PC-9 (cell line): ENCODE data around the gene SPATA20. TPM values are rescaled to one million over a fixed set of nuclear protein-coding genes. Genes with fewer than 3 reads are reported as not detected.

Source experiments
- Bru-seq: library from RNA; stranded (reverse); fragments of 400-500 nt; gene quantifications from one replicate; lab custom pipeline; 2021; lab: Mats Ljungman, UMichigan
- BruChase-seq, 2 experiments: library from RNA; stranded (reverse); fragments of 400-500 nt; gene quantifications; one replicate each; lab custom pipeline; 2021; lab: Mats Ljungman, UMichigan
- BruUV-seq: library from RNA; stranded (reverse); fragments of 400-500 nt; replicated peaks from 2 replicates; lab custom pipeline; 2021; lab: Mats Ljungman, UMichigan
- CTCF ChIA-PET: fragments of 300-600 bp; sonication (Branson Sonifier 250); formaldehyde crosslinking; loops from one replicate; lab custom pipeline; 2022; ENCODE audit warnings: antibody characterized with exemption; lab: Charles Lee
- POLR2A ChIA-PET: fragments of 300-600 bp; sonication (Branson Sonifier 250); formaldehyde crosslinking; loops from one replicate; lab custom pipeline; 2022; ENCODE audit warnings: antibody characterized with exemption; ENCODE audit not compliant: unreplicated experiment; lab: Charles Lee
- DNase-seq, 2 experiments: peaks; one replicate each; pipeline versions ENCODE4 v3.0.0 to v3.0.0-alpha.2; 2015 to 2022; ENCODE audit warnings: mixed read lengths in 1 of 2
- H2AFZ ChIP-seq: fragments of 200-600 bp; sonication (generic); 2 replicates; pipeline ENCODE4 v1.8.1; 2017; ENCODE audit warnings: antibody characterized with exemption
- H3F3A ChIP-seq: fragments of 200-600 bp; sonication (generic); 2 replicates; pipeline ENCODE4 v1.8.1; 2017; ENCODE audit warnings: antibody characterized with exemption, mild to moderate bottlenecking, low read depth; ENCODE audit not compliant: insufficient read depth
- H3K27ac ChIP-seq: fragments of 200-600 bp; sonication (generic); 2 replicates; pipeline ENCODE4 v1.6.1; 2016; ENCODE audit warnings: mixed run types
- H3K27me3 ChIP-seq: fragments of 200-600 bp; sonication (generic); 2 replicates; pipeline ENCODE4 v1.6.1; 2016; ENCODE audit warnings: low read depth, mixed run types; ENCODE audit not compliant: insufficient read depth
- H3K36me3 ChIP-seq: fragments of 200-600 bp; sonication (generic); 2 replicates; pipeline ENCODE4 v1.6.1; 2016; ENCODE audit warnings: low read depth, mixed run types
- H3K4me1 ChIP-seq: fragments of 200-600 bp; sonication (generic); replicated peaks from 2 replicates; pipeline ENCODE4 v1.6.1; 2016; ENCODE audit warnings: mixed run types; ENCODE audit not compliant: insufficient read depth
- H3K4me2 ChIP-seq: fragments of 200-600 bp; sonication (generic); 2 replicates; pipeline ENCODE4 v1.6.1; 2017; ENCODE audit warnings: mixed run types
- H3K4me3 ChIP-seq: fragments of 200-600 bp; sonication (generic); 2 replicates; pipeline ENCODE4 v1.6.1; 2016; ENCODE audit warnings: mixed run types
- H3K79me2 ChIP-seq: fragments of 200-600 bp; sonication (generic); 2 replicates; pipeline ENCODE4 v1.6.1; 2017; ENCODE audit warnings: low read depth, mixed run types
- H3K9me2 ChIP-seq: fragments of 200-600 bp; sonication (generic); 2 replicates; pipeline ENCODE4 v1.8.1; 2017; ENCODE audit warnings: mild to moderate bottlenecking; ENCODE audit not compliant: insufficient read depth
- H3K9me3 ChIP-seq: fragments of 200-600 bp; sonication (generic); 2 replicates; pipeline ENCODE4 v1.8.1; 2016; ENCODE audit warnings: low read depth; ENCODE audit not compliant: insufficient read depth
- H4K20me1 ChIP-seq: fragments of 200-600 bp; sonication (generic); 2 replicates; pipeline ENCODE4 v1.8.1; 2017; ENCODE audit not compliant: insufficient read depth
- CTCF ChIP-seq: fragments of 200-600 bp; sonication (generic); conservative IDR thresholded peaks from 2 replicates; pipeline ENCODE4 v1.6.1; 2017; ENCODE audit warnings: mixed run types, antibody characterized with exemption, mild to moderate bottlenecking, moderate library complexity
- EZH2 ChIP-seq: fragments of 200-600 bp; sonication (generic); IDR thresholded peaks from 2 replicates; pipeline ENCODE4 v1.8.0; 2017; ENCODE audit warnings: antibody characterized with exemption, low read depth
- intact Hi-C: fragments of 100-400 bp; cut with micrococcal nuclease; formaldehyde crosslinking; loops from one replicate; pipeline ENCODE4 v1.10.0; 2022; ENCODE audit not compliant: unreplicated experiment
- long read RNA-seq: library from polyadenylated mRNA; stranded (forward); transcript quantifications from one replicate; pipeline ENCODE4 v2.0.0, GENCODE V29; 2022
- total RNA-seq: library from RNA; stranded (reverse); gene quantifications from 2 replicates; pipeline ENCODE4 v1.2.3, GENCODE V29; 2021

SPATA20 gene
- total RNA-seq = 41.5 and 60.5 TPM in 2 replicates
- Bru-seq, nascent RNA = percentile 45 among the genes with signal in this experiment
- BruChase-seq, experiment 1, labeled RNA remaining after a 2-hour chase = percentile 55 among the genes with signal in this experiment
- BruChase-seq, experiment 2, labeled RNA remaining after a 6-hour chase = percentile 63 among the genes with signal in this experiment
- long read RNA-seq, transcript SPATA20-201 (17 exons, 2,719 nt) = minor isoform, 5 of 40 reads
- long read RNA-seq, transcript SPATA20-205 (17 exons, 2,734 nt) = major isoform, 13 of 40 reads
- long read RNA-seq, partial matches to known transcripts = 10 of 40 reads
- long read RNA-seq, other reads (novel, unspliced or antisense) = 9 of 40 reads

GRCh38 chr17:50547035-50547735, at the start of gene SPATA20:
SPATA20 (plus strand) TSS chr17:50547174; CDS start chr17:50547209, 35 bp downstream.
- BruUV-seq = no TSS peak
- POLR2A ChIA-PET = no interaction called here
- TF ChIP-seq EZH2 = no peak
- TF ChIP-seq CTCF = peak; percentile 99

GRCh38 chr17:50498021-50498874, 48.7 kb upstream of the SPATA20 start:
- Histone ChIP-seq H3F3A (peaks cover 18% of the 10 kb centered on the region; the same call in 1 of the 2 replicates), H3K27me3 (no peaks in the 10 kb centered on the region), H3K79me2 (no peaks in the 10 kb centered on the region), H4K20me1 (no peaks in the 10 kb centered on the region), H3K27ac (peak overlapping the region; percentile 14), H2AFZ (no peak overlapping the region), H3K9me3 (no peaks in the 10 kb centered on the region), H3K4me3 (no peak overlapping the region), H3K4me2 (peak overlapping the region; percentile 41), H3K4me1 (peaks cover 30% of the 10 kb centered on the region), H3K36me3 (no peaks in the 10 kb centered on the region), H3K9me2 (no peaks in the 10 kb centered on the region)
- peak; percentile 64 to 88 for DNase-seq
- TF ChIP-seq CTCF = no peak
- no peak for TF ChIP-seq EZH2
- POLR2A ChIA-PET = no interaction called here
- CTCF ChIA-PET = interaction anchor here (0.8 kb wide), 1 partner anchor 35 kb away, joined by 4 read pairs; no protein-coding TSS in a partner anchor
- no TSS peak for BruUV-seq
- intact Hi-C loops = loop anchor here (1.0 kb wide), 1 partner anchor 11 kb away; no protein-coding TSS in a partner anchor

More at GRCh38 chr17:50547035-50547735, at the start of gene SPATA20:
- H4K20me1 ChIP-seq = no peaks in the 10 kb centered on the region
- H3K27ac ChIP-seq = no peak within 1 kb of the TSS
- no peaks in the 10 kb centered on the region for H3K36me3 ChIP-seq
- H3K79me2 ChIP-seq = no peaks in the 10 kb centered on the region
- no peaks in the 10 kb centered on the region for H3K9me2 ChIP-seq
- H3K4me2 ChIP-seq = peak within 1 kb of the TSS; percentile 96
- H3F3A ChIP-seq = peaks cover 7% of the 10 kb centered on the region; the same call in 1 of the 2 replicates
- no peaks in the 10 kb centered on the region for H3K27me3 ChIP-seq
- H3K9me3 ChIP-seq = no peaks in the 10 kb centered on the region
- H3K4me1 ChIP-seq = peaks cover 17% of the 10 kb centered on the region
- H3K4me3 ChIP-seq = peak within 1 kb of the TSS; percentile 68
- DNase-seq = peak; percentile 82 to 89
- intact Hi-C loops = loop anchor here (1.0 to 10.0 kb wide), 7 partner anchors 65 to 606 kb away; partner anchors contain the start of gene NME1
- peak within 1 kb of the TSS; percentile 82 for H2AFZ ChIP-seq
- CTCF ChIA-PET = interaction anchor here (0.6 to 1.0 kb wide), 3 partner anchors 149 to 238 kb away, joined by 4 to 14 read pairs (median 11); no protein-coding TSS in a partner anchor
